AG08395 (cell line): ENCODE results near the gene SETDB2.

Experiments
- DNase-seq: peaks from one replicate; pipeline ENCODE4 v3.0.0; 2012; ENCODE audit warnings: mixed read lengths, low spot score

The SETDB2 gene, protein sequence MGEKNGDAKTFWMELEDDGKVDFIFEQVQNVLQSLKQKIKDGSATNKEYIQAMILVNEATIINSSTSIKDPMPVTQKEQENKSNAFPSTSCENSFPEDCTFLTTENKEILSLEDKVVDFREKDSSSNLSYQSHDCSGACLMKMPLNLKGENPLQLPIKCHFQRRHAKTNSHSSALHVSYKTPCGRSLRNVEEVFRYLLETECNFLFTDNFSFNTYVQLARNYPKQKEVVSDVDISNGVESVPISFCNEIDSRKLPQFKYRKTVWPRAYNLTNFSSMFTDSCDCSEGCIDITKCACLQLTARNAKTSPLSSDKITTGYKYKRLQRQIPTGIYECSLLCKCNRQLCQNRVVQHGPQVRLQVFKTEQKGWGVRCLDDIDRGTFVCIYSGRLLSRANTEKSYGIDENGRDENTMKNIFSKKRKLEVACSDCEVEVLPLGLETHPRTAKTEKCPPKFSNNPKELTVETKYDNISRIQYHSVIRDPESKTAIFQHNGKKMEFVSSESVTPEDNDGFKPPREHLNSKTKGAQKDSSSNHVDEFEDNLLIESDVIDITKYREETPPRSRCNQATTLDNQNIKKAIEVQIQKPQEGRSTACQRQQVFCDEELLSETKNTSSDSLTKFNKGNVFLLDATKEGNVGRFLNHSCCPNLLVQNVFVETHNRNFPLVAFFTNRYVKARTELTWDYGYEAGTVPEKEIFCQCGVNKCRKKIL

DNA sequence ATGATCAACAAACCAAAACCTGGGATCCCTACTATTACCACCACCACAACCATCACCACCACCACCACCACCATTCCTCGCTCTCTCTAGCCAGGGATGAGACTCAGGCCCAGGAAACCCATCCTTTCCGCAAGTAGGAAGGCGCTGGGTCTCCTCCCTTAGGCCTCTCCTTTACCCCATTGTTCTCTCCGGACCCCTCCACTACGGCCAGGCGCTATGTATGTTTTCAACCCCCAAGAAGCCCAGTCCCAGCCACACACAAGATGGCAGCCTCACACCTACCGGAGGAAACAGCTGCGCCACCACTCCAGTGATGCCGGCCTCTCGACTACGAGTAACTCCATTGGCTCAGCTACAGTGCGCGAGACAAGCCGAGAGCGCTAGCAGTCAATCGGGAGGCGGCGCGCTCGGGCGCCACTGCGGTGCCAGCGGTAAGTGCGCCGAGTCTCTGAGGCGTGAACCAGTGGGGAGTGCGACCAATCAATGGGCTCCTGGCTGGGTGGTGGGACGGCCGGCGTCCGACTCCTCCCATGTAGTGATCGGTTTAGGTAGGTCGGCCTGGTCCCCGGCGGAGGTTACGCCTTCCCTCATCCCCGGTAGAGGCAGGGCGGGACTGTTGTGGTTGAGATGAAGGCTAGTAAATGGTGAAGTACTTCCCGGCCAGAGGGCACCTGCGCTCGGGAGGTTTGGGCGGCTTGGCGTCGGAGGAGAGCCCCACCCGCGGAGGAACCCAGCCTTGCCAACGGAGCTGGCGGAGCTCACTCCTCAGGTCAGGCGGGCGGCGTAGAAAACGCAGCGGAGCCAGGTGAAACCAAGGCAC is at the start of gene SETDB2, which contains the start of gene CAB39L:
TSS of gene SETDB2 (plus strand) at position 571 of the 820 bp plus-strand sequence. CDS start 7,620 bp downstream, outside the sequence.
TSS of gene CAB39L (minus strand) at position 361 of the 820 bp plus-strand sequence. CDS start 61,154 bp downstream, outside the sequence.
- peak; percentile 97 for DNase-seq

DNA sequence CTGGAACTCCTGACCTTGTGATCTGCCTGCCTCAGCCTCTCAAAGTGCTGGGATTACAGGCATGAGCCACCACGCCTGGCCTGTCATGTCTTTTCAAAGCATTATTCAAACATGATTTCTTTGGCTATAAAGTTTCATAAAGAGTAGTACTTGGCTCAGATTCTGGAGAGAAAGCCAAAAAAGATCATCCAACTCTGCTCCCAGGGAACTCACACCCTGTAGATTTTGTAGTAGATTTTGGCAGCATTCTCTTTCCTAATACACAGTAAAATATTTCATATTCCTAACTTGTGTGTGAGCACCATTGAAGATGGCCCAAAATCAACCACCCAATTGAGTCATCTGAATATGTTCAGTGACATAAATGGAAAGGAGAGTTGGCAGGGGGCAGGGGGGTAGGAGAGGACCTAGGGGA is 48.6 kb upstream of the SETDB2 start:
- DNase-seq, result no peak

DNA sequence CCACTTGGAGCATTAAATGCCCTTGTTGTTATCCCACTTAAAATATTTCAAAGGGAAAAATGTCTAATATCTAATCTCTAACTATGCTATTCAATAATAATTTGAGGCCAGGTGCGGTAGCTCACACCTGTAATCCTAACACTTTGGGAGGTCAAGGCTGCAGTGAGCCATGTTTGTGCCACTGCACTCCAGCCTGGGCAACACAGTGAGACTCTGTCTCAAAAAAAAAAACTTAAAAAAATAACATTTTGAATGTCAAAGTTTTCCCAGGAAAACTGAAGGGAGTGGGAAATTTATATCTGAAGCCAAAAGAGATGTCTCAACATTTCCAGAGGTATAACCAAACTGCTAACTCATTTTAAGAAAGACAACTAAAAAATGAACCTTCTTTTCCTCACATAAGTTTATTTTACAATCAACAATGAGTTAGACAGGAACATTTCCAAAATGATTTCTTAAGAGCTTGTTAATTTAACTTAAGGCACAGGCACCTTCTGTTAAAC is 48.1 kb upstream of the SETDB2 start:
- no peak for DNase-seq

DNA sequence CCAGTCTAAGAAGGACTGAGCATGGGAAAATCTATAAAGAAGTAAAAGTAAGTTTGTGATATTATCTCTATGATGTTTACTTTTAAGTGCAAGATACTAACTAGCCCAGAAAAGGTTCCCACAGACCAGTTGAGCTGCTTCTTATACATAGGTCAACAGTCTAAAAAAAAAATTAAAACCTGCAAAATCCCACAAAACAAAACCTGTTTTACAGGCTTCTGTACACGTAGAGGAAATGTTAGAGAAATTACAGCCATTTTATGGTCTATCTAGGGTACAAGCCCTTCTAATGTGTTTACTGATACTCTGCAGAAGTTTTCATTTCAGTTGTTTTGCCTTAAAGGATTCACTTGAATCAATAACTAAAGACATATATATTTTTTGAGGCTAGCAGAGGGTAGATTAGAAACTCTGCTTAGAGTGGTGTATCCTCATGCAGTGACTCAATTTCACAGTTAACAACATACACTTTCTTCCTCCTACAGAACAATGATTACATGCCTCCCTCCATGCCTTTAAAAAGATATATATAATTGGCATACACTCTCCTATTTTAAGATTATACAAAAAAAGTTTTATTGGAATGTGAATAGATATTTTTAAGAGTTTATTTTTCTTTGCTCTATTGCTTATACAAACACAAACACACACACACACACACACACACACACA is 44.1 kb upstream of the SETDB2 start:
- no peak for DNase-seq

DNA sequence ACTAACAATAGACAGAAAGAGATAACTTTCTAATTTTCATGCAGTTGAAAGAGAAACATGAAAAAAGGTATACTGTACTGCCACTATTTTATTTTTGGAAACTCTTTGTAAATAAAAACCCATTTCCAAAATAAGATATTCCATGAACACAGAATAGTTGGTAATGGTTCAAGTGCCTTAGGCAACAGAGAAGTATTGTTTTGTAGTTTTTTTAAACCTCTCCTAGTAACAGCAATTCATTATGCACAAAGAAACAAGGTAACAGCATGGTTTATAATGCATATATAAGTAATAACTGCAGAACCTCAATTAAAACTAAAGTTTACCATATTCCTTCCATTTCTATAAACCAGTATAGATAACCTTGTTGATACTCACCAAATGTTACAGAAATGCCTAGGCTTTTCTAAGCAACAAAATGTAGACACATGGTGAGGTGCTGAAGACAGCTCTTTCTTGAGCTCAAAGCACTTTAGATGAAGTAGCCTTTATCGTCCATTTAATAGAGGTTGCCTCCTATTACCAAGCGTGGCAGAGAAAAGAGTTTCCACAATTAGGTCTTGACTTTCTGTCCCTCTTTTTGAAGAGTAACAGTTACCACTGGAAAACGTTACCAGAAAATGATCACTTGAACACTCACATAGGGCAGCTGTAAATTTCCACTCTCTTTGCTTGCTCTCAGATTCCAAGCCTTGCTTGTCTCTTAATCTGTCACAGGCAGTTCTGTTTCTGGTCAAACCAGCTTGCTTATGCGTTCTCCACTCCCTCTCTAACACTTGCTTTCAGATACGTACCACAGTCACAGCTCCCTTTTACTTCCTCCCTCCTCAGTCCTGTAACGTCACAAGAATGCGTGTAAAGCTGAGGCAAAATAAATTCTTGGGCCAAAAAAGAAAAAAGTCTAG is 43.1 kb upstream of the SETDB2 start:
- DNase-seq, result peak; percentile 46

DNA sequence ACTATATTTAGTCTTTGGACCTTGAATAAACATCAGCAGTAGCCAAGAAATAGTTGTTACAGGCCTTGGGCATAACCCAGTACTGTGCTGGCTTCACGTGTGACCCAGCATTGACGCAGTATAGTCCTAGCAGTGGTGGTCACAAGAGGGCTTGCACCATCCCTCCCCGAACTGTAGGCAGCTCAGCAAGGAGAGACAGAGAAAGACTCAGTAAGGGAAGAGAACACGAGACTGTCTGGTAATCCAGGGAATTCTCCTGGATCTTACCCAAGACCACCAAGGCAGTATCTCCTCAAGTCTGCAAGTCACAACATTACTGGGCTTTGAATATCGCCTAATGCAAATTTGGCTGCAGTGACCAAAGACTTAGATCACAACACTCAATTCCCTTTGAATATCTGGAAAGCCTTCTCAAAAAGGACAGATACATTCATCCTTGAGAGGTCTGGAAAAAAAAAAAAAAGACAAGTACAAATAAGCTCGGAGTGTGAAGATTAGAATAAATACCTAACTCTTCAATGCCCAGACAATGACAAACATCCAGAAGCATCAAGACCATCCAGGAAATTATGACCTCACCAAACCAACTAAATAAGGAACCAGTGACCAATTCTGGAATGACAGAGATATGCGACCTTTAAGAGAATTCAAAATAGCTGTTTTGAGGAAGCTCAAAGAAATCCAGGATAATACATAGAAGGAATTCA is 39.9 kb upstream of the SETDB2 start:
- no peak for DNase-seq

DNA sequence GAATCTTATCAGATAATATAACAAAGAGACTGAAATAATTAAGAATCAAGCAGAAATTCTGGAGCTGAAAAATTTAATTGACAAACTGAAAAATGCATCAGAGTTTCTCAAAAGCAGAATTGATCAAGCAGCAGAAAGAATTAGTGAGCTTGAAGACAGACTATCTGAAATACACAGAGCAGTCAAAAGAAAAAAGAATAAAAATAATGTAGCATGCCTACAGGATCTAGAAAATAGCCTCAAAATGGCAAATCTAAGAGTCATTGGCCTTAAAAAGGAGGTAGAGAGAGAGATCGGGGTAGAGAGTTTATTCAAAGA is 39.4 kb upstream of the SETDB2 start:
- no peak for DNase-seq

DNA sequence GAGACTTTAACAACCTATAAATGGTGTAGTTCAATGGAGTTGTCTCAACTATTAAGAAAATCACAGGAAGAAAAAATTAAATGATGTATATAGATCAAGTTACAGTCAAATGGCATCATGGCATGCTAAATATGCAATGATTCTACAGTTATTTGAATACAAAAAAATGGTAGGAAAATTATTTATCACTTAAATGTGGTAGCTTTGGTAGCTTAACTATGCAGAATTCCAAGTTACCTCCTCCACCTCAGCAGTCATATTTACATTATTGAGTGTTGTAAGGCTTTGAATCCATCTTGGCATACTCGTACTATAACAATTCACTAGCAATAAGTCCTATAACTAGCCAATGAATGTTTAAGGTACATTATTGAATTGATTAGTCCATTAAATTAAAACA is 37.0 kb upstream of the SETDB2 start:
- DNase-seq, result no peak

DNA sequence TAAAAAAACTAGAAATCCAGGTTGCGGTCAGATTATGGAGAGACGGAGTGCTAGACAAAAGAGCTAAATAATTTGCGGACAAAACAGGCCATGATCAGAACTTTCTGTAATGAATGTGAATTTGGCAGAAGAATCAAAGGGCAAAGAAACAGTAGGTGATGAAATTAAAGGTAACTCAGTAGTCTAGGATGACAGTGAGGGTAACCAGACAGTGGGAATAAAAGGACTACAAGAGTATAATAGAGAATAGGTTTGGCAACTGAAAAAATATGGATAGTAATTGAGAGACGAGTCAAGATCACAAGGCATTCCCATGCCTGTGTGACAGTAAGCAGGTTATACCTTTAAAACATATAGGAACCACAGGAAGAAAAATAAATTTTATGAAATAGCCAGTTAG is 36.1 kb upstream of the SETDB2 start:
- DNase-seq, result no peak

DNA sequence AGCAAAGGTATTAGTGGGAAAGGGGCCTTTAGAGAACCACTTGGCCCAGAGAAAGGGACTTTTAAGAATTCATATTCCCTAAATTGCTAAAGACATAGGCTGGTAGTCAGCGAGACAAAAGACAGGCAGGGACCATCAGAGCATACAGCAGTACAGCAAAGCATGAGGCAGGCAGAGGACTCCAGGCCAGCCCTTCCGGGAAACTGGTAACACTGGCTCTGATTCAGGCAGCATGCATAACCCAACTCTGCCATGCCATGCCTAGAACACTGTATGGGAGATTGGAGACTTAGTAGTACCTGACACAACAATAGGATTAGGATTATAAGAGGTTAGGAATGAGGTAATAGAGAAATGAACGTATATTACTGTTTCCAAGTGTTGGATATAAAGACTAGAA is 35.1 kb upstream of the SETDB2 start:
- DNase-seq, result no peak

DNA sequence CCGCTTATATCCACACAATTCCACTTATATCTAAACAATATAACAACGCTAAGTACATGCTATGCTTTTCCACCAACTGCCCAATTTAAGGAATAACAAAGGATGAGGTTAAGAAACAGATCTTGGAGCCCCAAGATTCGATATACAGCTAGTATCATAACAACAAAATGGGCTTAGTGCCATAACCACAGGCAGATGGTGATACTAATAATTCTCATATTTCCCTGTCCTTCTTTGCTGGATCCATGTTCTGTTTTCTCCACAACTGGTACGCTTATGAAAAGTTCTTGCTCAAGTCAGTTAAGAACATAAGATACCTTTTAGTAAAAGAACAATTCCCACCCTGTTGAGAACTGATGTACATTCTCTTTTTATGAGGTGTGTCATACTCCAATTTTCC is 34.1 kb upstream of the SETDB2 start:
- DNase-seq, result no peak

DNA sequence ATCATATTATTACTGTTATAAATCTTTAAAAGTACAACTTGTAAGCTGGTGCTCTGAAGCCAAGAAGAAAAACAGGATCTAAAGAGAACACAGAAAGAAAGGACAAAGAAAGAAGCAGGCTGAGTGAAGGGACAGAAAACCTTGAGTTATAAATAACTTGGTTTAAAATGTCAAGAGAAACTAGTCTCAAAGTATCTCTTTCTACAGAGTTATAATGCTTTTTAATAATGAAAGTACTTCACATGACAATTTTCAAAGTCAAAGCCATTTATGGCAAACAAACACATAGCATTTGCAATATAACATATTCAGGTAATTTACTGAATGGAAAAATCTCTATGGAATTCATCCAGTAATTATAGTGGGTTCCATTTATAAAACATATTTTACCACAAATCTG is 33.6 kb upstream of the SETDB2 start:
- DNase-seq, result no peak

DNA sequence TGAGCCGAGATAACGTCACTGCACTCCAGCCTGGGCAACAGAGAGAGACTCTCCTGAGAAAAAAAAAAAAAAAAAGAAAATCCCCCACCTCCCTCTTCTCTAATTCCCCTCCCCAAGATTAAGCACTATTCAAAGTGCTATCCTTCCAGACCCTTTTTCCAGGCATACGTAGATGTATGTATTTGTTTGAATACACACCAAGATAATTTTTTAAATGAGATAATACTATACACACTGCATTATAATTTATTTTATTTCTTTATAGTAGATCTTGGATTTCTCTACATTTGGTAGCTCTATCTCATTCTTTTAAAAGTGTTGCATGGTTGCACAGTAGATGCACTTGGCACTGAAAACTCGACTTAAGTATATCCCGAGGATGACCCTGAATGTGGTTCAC is 32.7 kb upstream of the SETDB2 start:
- no peak for DNase-seq

DNA sequence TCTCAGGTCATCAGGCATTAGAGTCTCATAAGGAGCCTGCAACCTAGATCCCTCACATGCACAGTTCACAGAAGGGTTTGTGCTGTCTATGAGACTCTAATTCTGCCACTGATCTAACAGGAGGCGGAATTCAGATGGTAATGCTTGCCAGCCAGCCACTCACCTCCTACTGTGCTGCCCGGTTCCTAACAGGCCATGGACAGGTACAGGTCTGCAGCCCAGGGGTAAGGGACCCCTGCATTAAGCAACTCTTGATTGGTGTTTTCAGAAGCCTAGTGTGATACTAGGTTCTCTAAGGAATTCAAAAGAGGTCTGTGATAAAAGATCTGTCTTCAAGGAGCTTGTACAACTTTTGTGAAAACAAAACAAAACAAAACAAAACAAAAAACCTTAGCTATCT is 31.3 kb upstream of the SETDB2 start:
- DNase-seq, result no peak

DNA sequence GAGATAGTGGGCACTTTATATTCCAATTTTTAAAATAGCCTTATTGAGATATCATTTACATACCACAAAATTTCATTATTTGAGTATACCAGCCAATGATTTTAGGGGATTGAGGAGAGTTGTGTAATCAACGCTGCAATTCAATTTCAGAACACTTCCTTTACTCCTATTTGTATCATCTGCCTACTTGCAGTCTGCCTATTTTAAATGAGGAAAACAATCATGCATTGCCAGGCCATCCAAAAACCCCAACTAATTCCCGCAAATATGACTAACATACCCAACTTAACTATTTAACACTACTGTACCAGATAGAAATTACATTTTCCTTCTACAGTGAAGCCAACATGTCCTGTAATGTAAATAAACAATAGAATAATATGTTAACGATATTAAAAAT is 26.9 kb upstream of the SETDB2 start:
- no peak for DNase-seq

DNA sequence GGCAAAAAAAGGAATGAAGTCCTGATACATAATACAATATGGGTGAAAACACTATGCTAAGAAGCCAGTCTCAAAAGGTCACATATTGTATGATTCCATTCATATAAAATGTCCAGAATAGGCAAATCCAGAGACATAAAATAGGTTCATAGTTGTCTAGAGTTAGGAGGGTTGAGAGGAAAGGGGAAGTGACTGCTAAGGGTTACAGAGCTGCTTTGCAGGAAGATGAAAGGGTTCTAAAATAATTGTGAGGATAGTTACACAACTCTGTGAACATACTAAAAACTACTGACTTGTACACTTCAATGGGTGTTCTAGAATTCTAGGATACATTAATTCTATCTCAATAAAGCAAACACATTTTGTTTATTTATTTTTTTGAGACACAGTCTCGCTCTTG is 25.9 kb upstream of the SETDB2 start:
- no peak for DNase-seq

DNA sequence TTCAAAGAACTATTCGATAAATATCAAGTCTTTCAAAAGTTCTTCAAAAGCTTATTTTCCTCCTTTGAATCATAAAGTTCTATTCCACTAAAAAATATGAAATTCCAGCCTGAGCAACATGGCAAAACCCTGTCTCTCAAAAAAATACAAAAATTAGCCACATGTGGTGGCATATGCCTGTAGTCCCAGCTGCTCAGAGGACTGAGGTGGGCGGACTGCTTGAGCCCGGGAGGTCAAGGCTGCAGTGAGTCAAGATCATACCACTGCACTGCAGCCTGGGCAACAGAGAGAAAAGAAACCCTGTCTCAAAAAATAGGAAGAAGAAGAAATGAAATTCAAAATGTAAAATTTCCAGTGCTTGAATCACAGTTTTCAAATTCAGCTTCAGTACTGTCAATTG is 24.8 kb upstream of the SETDB2 start:
- DNase-seq, result no peak

DNA sequence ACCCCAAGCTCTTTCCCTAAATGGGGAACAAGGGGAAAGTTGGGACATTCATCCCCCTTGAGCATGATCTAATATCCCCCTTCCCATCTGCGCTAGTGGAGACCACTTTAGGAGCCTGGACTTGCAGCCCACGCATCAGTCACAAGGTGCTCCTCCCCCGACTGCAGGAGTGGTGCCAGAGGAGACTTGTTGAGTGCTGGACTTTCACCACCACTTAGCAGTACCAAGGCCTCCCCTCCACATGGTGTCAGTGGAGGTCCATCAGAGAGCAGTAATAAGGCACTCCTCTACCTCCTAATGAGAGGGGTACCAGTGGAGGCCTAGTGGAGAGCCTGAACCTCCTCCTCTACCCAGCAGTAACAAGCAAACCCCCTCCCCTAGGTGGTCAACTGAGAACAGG is 22.7 kb upstream of the SETDB2 start:
- no peak for DNase-seq

DNA sequence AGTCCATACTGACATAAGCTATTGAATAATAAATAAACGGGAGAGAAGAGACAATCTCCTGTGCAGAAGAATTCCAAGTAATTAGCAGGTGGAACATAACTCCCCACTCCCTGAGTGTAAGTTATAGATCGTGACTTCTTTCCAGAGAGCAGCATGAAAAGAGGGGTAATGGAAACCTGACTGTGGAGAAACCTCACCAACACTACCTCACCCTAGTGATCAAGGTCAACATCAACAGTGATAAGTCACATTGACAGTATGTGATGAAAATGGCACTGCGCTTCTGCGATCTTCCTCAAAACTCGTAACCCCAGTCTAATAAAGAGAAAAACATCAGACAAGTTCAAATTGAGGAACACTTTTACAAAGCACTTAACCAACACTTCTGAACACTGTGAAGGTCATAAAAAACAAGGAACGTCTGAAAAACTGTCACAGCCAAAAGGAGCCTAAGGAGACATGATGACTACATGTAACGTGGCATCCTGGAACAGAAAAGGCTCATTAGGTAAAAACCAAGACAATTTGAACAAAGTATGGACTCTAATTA is 20.0 kb upstream of the SETDB2 start:
- DNase-seq, result no peak
